SK-N-SH treated with all-trans-retinoic acid at 6 μM for 48 hours (cell line): Measurements from ENCODE around the gene BTBD19.
"Not testable (repeated sequence)": the region's sequence is repeated elsewhere in the genome, so short reads cannot be mapped to it uniquely, and the experiment has no call there.

Experiments
- ARNTL ChIP-seq: fragments of 450-650 bp; formaldehyde crosslinking; IDR thresholded peaks from 2 replicates; pipeline ENCODE4 v1.5.0; 2020; ENCODE audit warnings: low read depth, mild to moderate bottlenecking, moderate library complexity, borderline replicate concordance
- CSDC2 ChIP-seq: fragments of 250-450 bp; sonication (Bioruptor Pico); IDR thresholded peaks from 2 replicates; pipeline ENCODE4 v1.5.0; 2020; ENCODE audit warnings: mild to moderate bottlenecking, moderate library complexity
- CSRNP3 ChIP-seq: fragments of 250-450 bp; sonication (Bioruptor Pico); IDR thresholded peaks from 2 replicates; pipeline ENCODE4 v1.5.1; 2021; ENCODE audit warnings: mild to moderate bottlenecking, moderate library complexity
- ESRRG ChIP-seq: fragments of 250-450 bp; sonication (Bioruptor Pico); IDR thresholded peaks from 2 replicates; pipeline ENCODE4 v1.6.1; 2021; ENCODE audit warnings: mild to moderate bottlenecking
- PATZ1 ChIP-seq: fragments of 250-450 bp; sonication (Bioruptor Pico); IDR thresholded peaks from 2 replicates; pipeline ENCODE4 v1.8.0; 2020; ENCODE audit warnings: mild to moderate bottlenecking, moderate library complexity, borderline replicate concordance
- RARB ChIP-seq: fragments of 250-450 bp; sonication (Bioruptor Pico); IDR thresholded peaks from 2 replicates; pipeline ENCODE4 v1.8.0; 2021; ENCODE audit warnings: mild to moderate bottlenecking, moderate library complexity
- TOX ChIP-seq: fragments of 250-450 bp; sonication (Bioruptor Pico); IDR thresholded peaks from 2 replicates; pipeline ENCODE4 v1.8.0; 2021; ENCODE audit warnings: mild to moderate bottlenecking, moderate library complexity, borderline replicate concordance
- ZC3H10 ChIP-seq: fragments of 250-450 bp; sonication (Bioruptor Pico); IDR thresholded peaks from 2 replicates; pipeline ENCODE4 v1.5.1; 2021; ENCODE audit warnings: mild to moderate bottlenecking, moderate library complexity
- ZFP3 ChIP-seq: fragments of 250-450 bp; sonication (Bioruptor Pico); IDR thresholded peaks from 2 replicates; pipeline ENCODE4 v1.5.0; 2020; ENCODE audit warnings: mild to moderate bottlenecking, moderate library complexity
- ZNF70 ChIP-seq: fragments of 450-650 bp; formaldehyde crosslinking; IDR thresholded peaks from 2 replicates; pipeline ENCODE4 v1.5.0; 2020; ENCODE audit warnings: mild to moderate bottlenecking, moderate library complexity

- not testable (repeated sequence) for TF ChIP-seq ZNF70 (CRISPR knock-in tag); ARNTL; CSDC2 (CRISPR knock-in tag); TOX (CRISPR knock-in tag); PATZ1 (CRISPR knock-in tag); ESRRG (CRISPR knock-in tag); RARB (CRISPR knock-in tag); ZC3H10 (CRISPR knock-in tag); ZFP3; CSRNP3 (CRISPR knock-in tag)
Measured at GRCh38 chr1:44766421-44766820, 41.9 kb upstream of the BTBD19 start.
